ENCODE results near the gene GPR25.

Gene GPR25

GRCh38 chr1:200919386-200919785, 46.6 kb downstream of the GPR25 start:
- no peaks in the 10 kb centered on the region for H3F3A ChIP-seq (ENCODE audit: control insufficient read depth, insufficient read depth)
- no peaks in the 10 kb centered on the region for H3K36me3 ChIP-seq (ENCODE audit: control insufficient read depth, low read length)
- no peaks in the 10 kb centered on the region for H4K20me1 ChIP-seq (ENCODE audit: control insufficient read depth, insufficient read depth, low read depth, low read length)
- H3K4me1 ChIP-seq (ENCODE audit: control insufficient read depth, low read length): no peaks in the 10 kb centered on the region
- H3K27me3 ChIP-seq (ENCODE audit: control insufficient read depth, low read length): peaks cover 6% of the 10 kb centered on the region; the same call in 1 of the 2 replicates
- H3K79me2 ChIP-seq (ENCODE audit: control insufficient read depth, low read length): no peaks in the 10 kb centered on the region
- no peaks in the 10 kb centered on the region for H3K9me2 ChIP-seq (replicated peaks; ENCODE audit: control insufficient read depth, low read length)
- H3K9me3 ChIP-seq (ENCODE audit: control insufficient read depth, insufficient read depth, low read length): no peaks in the 10 kb centered on the region
- no peak for TF ChIP-seq EZH2phosphoT487 (IDR thresholded peaks at IDR 0.05; ENCODE audit: borderline replicate concordance, low read length)
- no peak for TF ChIP-seq CTCF (IDR thresholded peaks at IDR 0.05; ENCODE audit: low read depth, low read length, poor library complexity, severe bottlenecking)
- no peak overlapping the region for H3K4me2 ChIP-seq (ENCODE audit: low read length)
- no peak overlapping the region for H3K4me3 ChIP-seq (ENCODE audit: low read length)
- H3K27ac ChIP-seq (ENCODE audit: low read depth, low read length): no peak overlapping the region

GRCh38 chr1:200921571-200922110, 48.9 kb downstream of the GPR25 start:
- H3K4me1 ChIP-seq (ENCODE audit: control insufficient read depth, low read length): no peaks in the 10 kb centered on the region
- H3K36me3 ChIP-seq (ENCODE audit: control insufficient read depth, low read length): no peaks in the 10 kb centered on the region
- H3F3A ChIP-seq (ENCODE audit: control insufficient read depth, insufficient read depth): no peaks in the 10 kb centered on the region
- H3K27ac ChIP-seq (ENCODE audit: low read depth, low read length): no peak overlapping the region
- TF ChIP-seq CTCF (IDR thresholded peaks at IDR 0.05; ENCODE audit: low read depth, low read length, poor library complexity, severe bottlenecking) (no peak), EZH2phosphoT487 (IDR thresholded peaks at IDR 0.05; ENCODE audit: borderline replicate concordance, low read length) (no peak)
- no peaks in the 10 kb centered on the region for H3K9me3 ChIP-seq (ENCODE audit: control insufficient read depth, insufficient read depth, low read length)
- H4K20me1 ChIP-seq (ENCODE audit: control insufficient read depth, insufficient read depth, low read depth, low read length): no peaks in the 10 kb centered on the region
- no peak overlapping the region for H3K4me3 ChIP-seq (ENCODE audit: low read length)
- no peaks in the 10 kb centered on the region for H3K79me2 ChIP-seq (ENCODE audit: control insufficient read depth, low read length)
- H3K9me2 ChIP-seq (replicated peaks; ENCODE audit: control insufficient read depth, low read length): no peaks in the 10 kb centered on the region
- peaks cover 6% of the 10 kb centered on the region; the same call in 1 of the 2 replicates for H3K27me3 ChIP-seq (ENCODE audit: control insufficient read depth, low read length)
- no peak overlapping the region for H3K4me2 ChIP-seq (ENCODE audit: low read length)

- Histone ChIP-seq H3K4me3 (ENCODE audit: low read length) (no peak overlapping the region), H3F3A (ENCODE audit: control insufficient read depth, insufficient read depth) (no peaks in the 10 kb centered on the region), H3K9me2 (replicated peaks; ENCODE audit: control insufficient read depth, low read length) (no peaks in the 10 kb centered on the region), H3K4me1 (ENCODE audit: control insufficient read depth, low read length) (no peaks in the 10 kb centered on the region), H3K9me3 (ENCODE audit: control insufficient read depth, insufficient read depth, low read length) (no peaks in the 10 kb centered on the region), H3K27ac (ENCODE audit: low read depth, low read length) (no peak overlapping the region), H3K79me2 (ENCODE audit: control insufficient read depth, low read length) (no peaks in the 10 kb centered on the region), H3K4me2 (ENCODE audit: low read length) (no peak overlapping the region), H4K20me1 (ENCODE audit: control insufficient read depth, insufficient read depth, low read depth, low read length) (no peaks in the 10 kb centered on the region), H3K36me3 (ENCODE audit: control insufficient read depth, low read length) (no peaks in the 10 kb centered on the region), H3K27me3 (ENCODE audit: control insufficient read depth, low read length) (peaks cover 6% of the 10 kb centered on the region; the same call in 1 of the 2 replicates)
- TF ChIP-seq CTCF (IDR thresholded peaks at IDR 0.05; ENCODE audit: low read depth, low read length, poor library complexity, severe bottlenecking) (no peak), EZH2phosphoT487 (IDR thresholded peaks at IDR 0.05; ENCODE audit: borderline replicate concordance, low read length) (no peak)
Measured at GRCh38 chr1:200922406-200922805, 49.6 kb downstream of the GPR25 start.

Data from DOHH2 (cell line).